ENCODE results near the gene CREB3L1. TPM values are rescaled to one million over a fixed set of nuclear protein-coding genes. Genes with fewer than 3 reads are reported as not detected.

Gene CREB3L1
- total RNA-seq, 6 donors from 2014 or later, result 19.9 to 66.8 (median 38.7) TPM

DNA sequence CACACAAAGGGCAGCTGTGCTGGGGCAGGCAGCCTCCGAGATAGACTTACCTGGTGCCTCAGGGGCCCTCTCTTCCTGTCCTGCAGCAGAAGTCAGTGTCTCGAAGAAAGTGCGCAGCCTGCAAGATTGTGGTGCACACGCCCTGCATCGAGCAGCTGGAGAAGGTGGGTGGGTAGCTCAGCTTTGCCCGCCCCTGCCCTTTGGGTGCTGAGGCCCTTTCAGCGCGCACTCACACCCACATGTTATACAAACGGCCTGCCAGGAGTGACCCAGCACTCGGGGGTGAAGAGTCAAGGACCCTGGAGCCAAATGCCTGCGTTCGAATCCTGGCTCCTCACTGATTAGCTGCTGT is 90.4 kb downstream of the CREB3L1 start:
- no peaks in the 10 kb centered on the region for H3K9me3 ChIP-seq
- peaks cover 0 to 46% (median 44%) of the 10 kb centered on the region in 4 donors for H3K36me3 ChIP-seq
- DNase-seq (no peak), ATAC-seq (ENCODE audit: low FRiP score in 2 of 2) (no peak)
- no peak overlapping the region for H3K4me3 ChIP-seq
- H3K4me1 ChIP-seq, result peaks cover 14 to 48% (median 29%) of the 10 kb centered on the region in 4 donors
- H3K27ac ChIP-seq, result peak overlapping the region in 1 of 4 donors; percentile 35
- TF ChIP-seq, protein P1, sequence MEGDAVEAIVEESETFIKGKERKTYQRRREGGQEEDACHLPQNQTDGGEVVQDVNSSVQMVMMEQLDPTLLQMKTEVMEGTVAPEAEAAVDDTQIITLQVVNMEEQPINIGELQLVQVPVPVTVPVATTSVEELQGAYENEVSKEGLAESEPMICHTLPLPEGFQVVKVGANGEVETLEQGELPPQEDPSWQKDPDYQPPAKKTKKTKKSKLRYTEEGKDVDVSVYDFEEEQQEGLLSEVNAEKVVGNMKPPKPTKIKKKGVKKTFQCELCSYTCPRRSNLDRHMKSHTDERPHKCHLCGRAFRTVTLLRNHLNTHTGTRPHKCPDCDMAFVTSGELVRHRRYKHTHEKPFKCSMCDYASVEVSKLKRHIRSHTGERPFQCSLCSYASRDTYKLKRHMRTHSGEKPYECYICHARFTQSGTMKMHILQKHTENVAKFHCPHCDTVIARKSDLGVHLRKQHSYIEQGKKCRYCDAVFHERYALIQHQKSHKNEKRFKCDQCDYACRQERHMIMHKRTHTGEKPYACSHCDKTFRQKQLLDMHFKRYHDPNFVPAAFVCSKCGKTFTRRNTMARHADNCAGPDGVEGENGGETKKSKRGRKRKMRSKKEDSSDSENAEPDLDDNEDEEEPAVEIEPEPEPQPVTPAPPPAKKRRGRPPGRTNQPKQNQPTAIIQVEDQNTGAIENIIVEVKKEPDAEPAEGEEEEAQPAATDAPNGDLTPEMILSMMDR (IDR thresholded peaks at IDR 0.05), result peak in 1 of 6 experiments; percentile 4
- no peak for TF ChIP-seq EP300 (IDR thresholded peaks at IDR 0.05)
- no peaks in the 10 kb centered on the region for H3K27me3 ChIP-seq
- 68 to 85% methylated on average over 7 to 12 of the region's 12 CpGs for WGBS, 2 donors

GRCh38 chr11:46369458-46370152 is 92.1 kb downstream of the CREB3L1 start:
- H3K36me3 ChIP-seq, result peaks cover 0 to 61% (median 58%) of the 10 kb centered on the region in 4 donors
- peaks cover 5 to 35% (median 14%) of the 10 kb centered on the region in 4 donors for H3K4me1 ChIP-seq
- no peaks in the 10 kb centered on the region for H3K9me3 ChIP-seq
- TF ChIP-seq POLR2A (IDR thresholded peaks at IDR 0.05), result no peak
- TF ChIP-seq, protein P1 (IDR thresholded peaks at IDR 0.05), result peak; percentile 78 to 85 (median 79)
- 74 to 83% methylated on average over 5 to 23 of the region's 25 CpGs for WGBS, 2 donors
- no peaks in the 10 kb centered on the region for H3K27me3 ChIP-seq
- peak; percentile 70 to 79 for ATAC-seq (ENCODE audit: low FRiP score in 2 of 2)
- no peak overlapping the region for H3K4me3 ChIP-seq
- peak overlapping the region in 2 of 4 donors; percentile 12 to 19 for H3K27ac ChIP-seq
- peak; percentile 56 to 70 for DNase-seq

GRCh38 chr11:46370253-46370652 is 92.8 kb downstream of the CREB3L1 start:
- Histone ChIP-seq H3K4me1 (peaks cover 5 to 30% (median 14%) of the 10 kb centered on the region in 4 donors), H3K36me3 (peaks cover 0 to 67% (median 64%) of the 10 kb centered on the region in 4 donors), H3K4me3 (no peak overlapping the region), H3K27ac (peak overlapping the region in 2 of 4 donors; percentile 12 to 19), H3K27me3 (no peaks in the 10 kb centered on the region), H3K9me3 (no peaks in the 10 kb centered on the region)
- DNase-seq (peak in 1 of 2 donors; percentile 47), ATAC-seq (ENCODE audit: low FRiP score in 2 of 2) (no peak)
- WGBS, 2 donors, result 76 to 80% methylated on average over 11 to 13 of the region's 13 CpGs
- TF ChIP-seq, protein P1 (IDR thresholded peaks at IDR 0.05), result no peak
- TF ChIP-seq EP300 (IDR thresholded peaks at IDR 0.05) (no peak), POLR2AphosphoS5 (IDR thresholded peaks at IDR 0.05) (no peak), POLR2A (IDR thresholded peaks at IDR 0.05) (no peak)

Other genes starting within 250 kb of the CREB3L1 start
- 10 to 100 TPM; 21.1 to 99.5 (median 52.2) TPM for gene PHF21A, start 156.2 kb upstream of the CREB3L1 start, total RNA-seq
- gene DGKZ, start 69.8 kb downstream of the CREB3L1 start, total RNA-seq, result 100 to 1,000 TPM in 2 of 6 donors, 10 to 100 TPM in 4; 55.1 to 145 (median 65.5) TPM
- 10 to 100 TPM in 5 of 6 donors, not detected in 1; 14.3 to 44.8 (median 34.1) TPM for gene MDK, start 104.0 kb downstream of the CREB3L1 start, total RNA-seq
- gene CHRM4, start 114.1 kb downstream of the CREB3L1 start, total RNA-seq, result 1 to 10 TPM in 1 of 6 donors, under 1 TPM in 3, not detected in 2; 0.34 to 1.4 (median 0.53) TPM

Measured in upper lobe of left lung (tissue), 6 donors.